Upper lobe of left lung (tissue), 4 donors: ENCODE measurements around the gene WIPF1.

Experiments
- CTCF ChIP-seq, 6 experiments: fragments of 450-650 bp in 4 of 6; fragments of 200-600 bp in 2 of 6; sonication (generic) in 2 of 6; IDR thresholded peaks; one replicate each; pipeline ENCODE4 v1.5.1; 2016 to 2019; ENCODE audit warnings: antibody characterized with exemption in 6 of 6
- POLR2A ChIP-seq, 4 donors: fragments of 450-650 bp; IDR thresholded peaks; one replicate each; pipeline ENCODE4 v1.5.1; 2016 to 2017; ENCODE audit warnings: antibody characterized with exemption in 4 of 4, mild to moderate bottlenecking in 2 of 4
- POLR2AphosphoS5 ChIP-seq, 2 donors: sonication (generic); formaldehyde crosslinking; IDR thresholded peaks; one replicate each; pipeline ENCODE4 v1.5.1; 2017; ENCODE audit warnings: antibody characterized with exemption in 2 of 2

GRCh38 chr2:174581491-174581890, 16.1 kb downstream of the WIPF1 start:
- TF ChIP-seq CTCF (IDR thresholded peaks at IDR 0.05) (no peak), POLR2AphosphoS5 (IDR thresholded peaks at IDR 0.05) (no peak), POLR2A (IDR thresholded peaks at IDR 0.05) (no peak)
